ENCODE data around the gene PARD3. TPM values are rescaled to one million over a fixed set of nuclear protein-coding genes. Genes with fewer than 3 reads are reported as not detected.

The PARD3 gene
- total RNA-seq, 4 donors from 2014 or later = 27.3 to 65.3 (median 55.6) TPM

GRCh38 chr10:34205452-34205851 is 609.6 kb downstream of the PARD3 start:
- no peak for DNase-seq
- Histone ChIP-seq H3K27me3 (no peaks in the 10 kb centered on the region), H3K4me3 (no peak overlapping the region), H3K9me3 (no peaks in the 10 kb centered on the region), H3K36me3 (no peaks in the 10 kb centered on the region), H3K27ac (no peak overlapping the region), H3K4me1 (peaks cover 0 to 14% (median 10%) of the 10 kb centered on the region in 4 donors)
- WGBS, 2 donors (ENCODE audit: low coverage in 1 of 2) = 25 to 78% methylated on average over 1 to 5 of the region's 5 CpGs
- TF ChIP-seq, protein P1, sequence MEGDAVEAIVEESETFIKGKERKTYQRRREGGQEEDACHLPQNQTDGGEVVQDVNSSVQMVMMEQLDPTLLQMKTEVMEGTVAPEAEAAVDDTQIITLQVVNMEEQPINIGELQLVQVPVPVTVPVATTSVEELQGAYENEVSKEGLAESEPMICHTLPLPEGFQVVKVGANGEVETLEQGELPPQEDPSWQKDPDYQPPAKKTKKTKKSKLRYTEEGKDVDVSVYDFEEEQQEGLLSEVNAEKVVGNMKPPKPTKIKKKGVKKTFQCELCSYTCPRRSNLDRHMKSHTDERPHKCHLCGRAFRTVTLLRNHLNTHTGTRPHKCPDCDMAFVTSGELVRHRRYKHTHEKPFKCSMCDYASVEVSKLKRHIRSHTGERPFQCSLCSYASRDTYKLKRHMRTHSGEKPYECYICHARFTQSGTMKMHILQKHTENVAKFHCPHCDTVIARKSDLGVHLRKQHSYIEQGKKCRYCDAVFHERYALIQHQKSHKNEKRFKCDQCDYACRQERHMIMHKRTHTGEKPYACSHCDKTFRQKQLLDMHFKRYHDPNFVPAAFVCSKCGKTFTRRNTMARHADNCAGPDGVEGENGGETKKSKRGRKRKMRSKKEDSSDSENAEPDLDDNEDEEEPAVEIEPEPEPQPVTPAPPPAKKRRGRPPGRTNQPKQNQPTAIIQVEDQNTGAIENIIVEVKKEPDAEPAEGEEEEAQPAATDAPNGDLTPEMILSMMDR (IDR thresholded peaks at IDR 0.05) = no peak
- TF ChIP-seq EP300 (IDR thresholded peaks at IDR 0.05; ENCODE audit: low read depth) = no peak
- no peak for TF ChIP-seq POLR2A (IDR thresholded peaks at IDR 0.05)
- TF ChIP-seq POLR2AphosphoS5 (IDR thresholded peaks at IDR 0.05) = no peak
- intact Hi-C loops (cut with DNase I; ENCODE audit: low total_unique reads) = no loop called here
- in situ Hi-C loops (cut with MboI; ENCODE audit: low pct_ligation_motif_present in 1 of 4, low pct_unique_long_range_greater_than_20kb in 1 of 4, low sequenced_read_pairs in 3 of 4) = no loop called here

- Histone ChIP-seq H3K9me3 (no peaks in the 10 kb centered on the region), H3K4me3 (no peak overlapping the region), H3K36me3 (no peaks in the 10 kb centered on the region), H3K27me3 (no peaks in the 10 kb centered on the region), H3K27ac (no peak overlapping the region), H3K4me1 (peaks cover 0 to 14% (median 10%) of the 10 kb centered on the region in 4 donors)
- intact Hi-C loops (cut with DNase I; ENCODE audit: low total_unique reads) = no loop called here
- no peak for DNase-seq
- in situ Hi-C loops (cut with MboI; ENCODE audit: low pct_ligation_motif_present in 1 of 4, low pct_unique_long_range_greater_than_20kb in 1 of 4, low sequenced_read_pairs in 3 of 4) = no loop called here
- TF ChIP-seq, protein P1 (IDR thresholded peaks at IDR 0.05) = no peak
- TF ChIP-seq POLR2AphosphoS5 (IDR thresholded peaks at IDR 0.05) (no peak), EP300 (IDR thresholded peaks at IDR 0.05; ENCODE audit: low read depth) (no peak), POLR2A (IDR thresholded peaks at IDR 0.05) (no peak)
- 79 to 83% methylated on average over 5 to 7 of the region's 7 CpGs for WGBS, 2 donors (ENCODE audit: low coverage in 1 of 2)
Measured at GRCh38 chr10:34203966-34204630, 611.0 kb downstream of the PARD3 start.

- DNase-seq = no peak
- no peak overlapping the region for H3K4me3 ChIP-seq
- H3K36me3 ChIP-seq = no peaks in the 10 kb centered on the region
- no peaks in the 10 kb centered on the region for H3K4me1 ChIP-seq
- 36 to 48% methylated on average over 3 to 4 of the region's 4 CpGs for WGBS, 2 donors (ENCODE audit: low coverage in 1 of 2)
- no peak overlapping the region for H3K27ac ChIP-seq
- no peaks in the 10 kb centered on the region for H3K27me3 ChIP-seq
- intact Hi-C loops (cut with DNase I; ENCODE audit: low total_unique reads) (no loop called here), in situ Hi-C loops (cut with MboI; ENCODE audit: low pct_ligation_motif_present in 1 of 4, low pct_unique_long_range_greater_than_20kb in 1 of 4, low sequenced_read_pairs in 3 of 4) (no loop called here)
- TF ChIP-seq, protein P1 (IDR thresholded peaks at IDR 0.05) = no peak
- no peak for TF ChIP-seq POLR2A (IDR thresholded peaks at IDR 0.05)
- no peaks in the 10 kb centered on the region for H3K9me3 ChIP-seq
Measured at GRCh38 chr10:34200355-34200901, 614.7 kb downstream of the PARD3 start.

GRCh38 chr10:34198953-34199352 is 616.1 kb downstream of the PARD3 start:
- in situ Hi-C loops (cut with MboI; ENCODE audit: low pct_ligation_motif_present in 1 of 4, low pct_unique_long_range_greater_than_20kb in 1 of 4, low sequenced_read_pairs in 3 of 4) (no loop called here), intact Hi-C loops (cut with DNase I; ENCODE audit: low total_unique reads) (no loop called here)
- H3K4me3 ChIP-seq = no peak overlapping the region
- DNase-seq = no peak
- TF ChIP-seq EP300 (IDR thresholded peaks at IDR 0.05; ENCODE audit: low read depth) = no peak
- TF ChIP-seq, protein P1 (IDR thresholded peaks at IDR 0.05) = no peak
- no peak overlapping the region for H3K27ac ChIP-seq
- H3K9me3 ChIP-seq = no peaks in the 10 kb centered on the region
- H3K36me3 ChIP-seq = no peaks in the 10 kb centered on the region
- WGBS, 2 donors (ENCODE audit: low coverage in 1 of 2) = 97% methylated on average over 2 of the region's 2 CpGs; no CpG with 5 or more reads in 1 of the 2 donors
- no peaks in the 10 kb centered on the region for H3K27me3 ChIP-seq
- peaks cover 0 to 10% (median 2%) of the 10 kb centered on the region in 4 donors for H3K4me1 ChIP-seq
